ENCODE results near the gene CD247.

The CD247 gene

DNA sequence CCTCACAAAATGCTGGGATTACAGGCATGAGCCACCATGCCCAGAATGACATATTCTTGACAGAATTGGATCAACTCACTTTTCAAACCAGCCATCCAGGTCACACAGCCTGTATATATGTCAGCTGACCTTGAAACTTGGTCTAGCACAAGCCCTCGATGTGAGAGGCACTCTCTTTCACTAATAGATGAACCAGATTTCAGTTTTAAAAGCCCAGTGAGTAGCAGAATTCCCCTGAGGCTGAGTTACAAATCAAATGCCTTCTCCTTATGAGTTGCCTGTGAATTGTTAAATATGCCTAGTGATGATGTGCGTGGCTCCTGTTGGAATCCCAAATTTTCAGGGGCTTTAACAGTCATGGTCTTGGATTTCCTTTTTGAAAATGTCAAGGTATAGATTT, 88.7 kb downstream of the CD247 start:
- no peaks in the 10 kb centered on the region for H3K79me2 ChIP-seq (ENCODE audit: low read length)
- H3K9me3 ChIP-seq (replicated peaks; ENCODE audit: insufficient read depth, low read length): no peaks in the 10 kb centered on the region
- peak overlapping the region; percentile 62 for H3K4me2 ChIP-seq (ENCODE audit: low read depth, low read length)
- 0 out of 2 replicates have a peak overlapping the region, but pooled peaks have one; percentile 24 for H3K4me3 ChIP-seq (ENCODE audit: low read length)
- DNase-seq: peak; percentile 48
- peaks cover 25% of the 10 kb centered on the region for H3K4me1 ChIP-seq (ENCODE audit: low read length)
- H2AFZ ChIP-seq (ENCODE audit: low read length): peak overlapping the region; percentile 29
- no peaks in the 10 kb centered on the region for H3K27me3 ChIP-seq (replicated peaks; ENCODE audit: insufficient read depth, low read length)
- H3K9ac ChIP-seq (ENCODE audit: low read length): peak overlapping the region; percentile 3; the same call in 1 of the 2 replicates
- no peaks in the 10 kb centered on the region for H3K9me2 ChIP-seq (replicated peaks; ENCODE audit: insufficient read depth, low read length)
- TF ChIP-seq, protein P1, sequence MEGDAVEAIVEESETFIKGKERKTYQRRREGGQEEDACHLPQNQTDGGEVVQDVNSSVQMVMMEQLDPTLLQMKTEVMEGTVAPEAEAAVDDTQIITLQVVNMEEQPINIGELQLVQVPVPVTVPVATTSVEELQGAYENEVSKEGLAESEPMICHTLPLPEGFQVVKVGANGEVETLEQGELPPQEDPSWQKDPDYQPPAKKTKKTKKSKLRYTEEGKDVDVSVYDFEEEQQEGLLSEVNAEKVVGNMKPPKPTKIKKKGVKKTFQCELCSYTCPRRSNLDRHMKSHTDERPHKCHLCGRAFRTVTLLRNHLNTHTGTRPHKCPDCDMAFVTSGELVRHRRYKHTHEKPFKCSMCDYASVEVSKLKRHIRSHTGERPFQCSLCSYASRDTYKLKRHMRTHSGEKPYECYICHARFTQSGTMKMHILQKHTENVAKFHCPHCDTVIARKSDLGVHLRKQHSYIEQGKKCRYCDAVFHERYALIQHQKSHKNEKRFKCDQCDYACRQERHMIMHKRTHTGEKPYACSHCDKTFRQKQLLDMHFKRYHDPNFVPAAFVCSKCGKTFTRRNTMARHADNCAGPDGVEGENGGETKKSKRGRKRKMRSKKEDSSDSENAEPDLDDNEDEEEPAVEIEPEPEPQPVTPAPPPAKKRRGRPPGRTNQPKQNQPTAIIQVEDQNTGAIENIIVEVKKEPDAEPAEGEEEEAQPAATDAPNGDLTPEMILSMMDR (IDR thresholded peaks at IDR 0.05; ENCODE audit: low read length): no peak
- TF ChIP-seq EZH2phosphoT487 (IDR thresholded peaks at IDR 0.05; ENCODE audit: low read length): no peak
- no peak for TF ChIP-seq EZH2 (optimal IDR thresholded peaks at IDR 0.05; ENCODE audit: low read depth, low read length)
- no peaks in the 10 kb centered on the region for H3K36me3 ChIP-seq (replicated peaks; ENCODE audit: insufficient read depth, low read length)
- no peaks in the 10 kb centered on the region for H4K20me1 ChIP-seq (ENCODE audit: insufficient read depth, low read length)
- H3F3A ChIP-seq (ENCODE audit: insufficient read depth, low read length): peaks cover 7% of the 10 kb centered on the region; the same call in 1 of the 2 replicates
- H3K27ac ChIP-seq (ENCODE audit: low read length): peak overlapping the region; percentile 47

DNA sequence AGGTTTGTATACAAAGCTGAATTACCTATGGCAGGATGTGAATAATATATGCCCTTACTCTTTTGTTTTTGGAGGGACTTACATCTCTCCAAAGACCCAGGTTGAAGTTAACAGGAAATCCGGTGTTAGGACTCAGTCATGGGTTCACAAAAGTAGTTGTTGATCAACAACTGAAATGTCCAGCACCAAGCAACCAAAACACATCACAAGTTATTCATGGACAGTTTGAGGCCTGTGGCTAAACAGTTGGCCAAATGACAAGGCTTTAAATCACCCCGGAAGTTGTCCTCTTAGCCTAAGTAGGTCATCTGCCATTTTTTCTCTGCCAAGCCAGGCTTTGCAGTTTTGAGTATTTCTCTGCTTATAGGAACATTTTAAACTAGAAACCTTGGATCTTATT, 89.9 kb downstream of the CD247 start:
- Histone ChIP-seq H3K79me2 (ENCODE audit: low read length) (no peaks in the 10 kb centered on the region), H3K4me3 (ENCODE audit: low read length) (no peak overlapping the region), H3K9me2 (replicated peaks; ENCODE audit: insufficient read depth, low read length) (no peaks in the 10 kb centered on the region), H2AFZ (ENCODE audit: low read length) (no peak overlapping the region), H3K27me3 (replicated peaks; ENCODE audit: insufficient read depth, low read length) (no peaks in the 10 kb centered on the region), H4K20me1 (ENCODE audit: insufficient read depth, low read length) (no peaks in the 10 kb centered on the region), H3K9me3 (replicated peaks; ENCODE audit: insufficient read depth, low read length) (no peaks in the 10 kb centered on the region), H3K9ac (ENCODE audit: low read length) (no peak overlapping the region), H3K4me2 (ENCODE audit: low read depth, low read length) (no peak overlapping the region), H3K27ac (ENCODE audit: low read length) (no peak overlapping the region), H3K4me1 (ENCODE audit: low read length) (peaks cover 25% of the 10 kb centered on the region), H3K36me3 (replicated peaks; ENCODE audit: insufficient read depth, low read length) (no peaks in the 10 kb centered on the region), H3F3A (ENCODE audit: insufficient read depth, low read length) (peaks cover 7% of the 10 kb centered on the region; the same call in 1 of the 2 replicates)
- no peak for DNase-seq
- TF ChIP-seq, protein P1 (IDR thresholded peaks at IDR 0.05; ENCODE audit: low read length): no peak

GRCh38 chr1:167427848-167428247, 90.5 kb downstream of the CD247 start:
- Histone ChIP-seq H3K9me2 (replicated peaks; ENCODE audit: insufficient read depth, low read length) (no peaks in the 10 kb centered on the region), H3K27me3 (replicated peaks; ENCODE audit: insufficient read depth, low read length) (no peaks in the 10 kb centered on the region), H3K4me3 (ENCODE audit: low read length) (no peak overlapping the region), H3K4me1 (ENCODE audit: low read length) (peaks cover 25% of the 10 kb centered on the region), H4K20me1 (ENCODE audit: insufficient read depth, low read length) (no peaks in the 10 kb centered on the region), H3K9ac (ENCODE audit: low read length) (no peak overlapping the region), H3F3A (ENCODE audit: insufficient read depth, low read length) (peaks cover 7% of the 10 kb centered on the region; the same call in 1 of the 2 replicates), H3K79me2 (ENCODE audit: low read length) (no peaks in the 10 kb centered on the region), H3K27ac (ENCODE audit: low read length) (no peak overlapping the region), H3K9me3 (replicated peaks; ENCODE audit: insufficient read depth, low read length) (no peaks in the 10 kb centered on the region), H2AFZ (ENCODE audit: low read length) (no peak overlapping the region), H3K4me2 (ENCODE audit: low read depth, low read length) (no peak overlapping the region), H3K36me3 (replicated peaks; ENCODE audit: insufficient read depth, low read length) (no peaks in the 10 kb centered on the region)
- no peak for DNase-seq
- TF ChIP-seq EZH2 (optimal IDR thresholded peaks at IDR 0.05; ENCODE audit: low read depth, low read length) (no peak), EZH2phosphoT487 (IDR thresholded peaks at IDR 0.05; ENCODE audit: low read length) (no peak)
- TF ChIP-seq, protein P1 (IDR thresholded peaks at IDR 0.05; ENCODE audit: low read length): no peak
